ENCODE data around the gene CCNE1. TPM values are rescaled to one million over a fixed set of nuclear protein-coding genes. Genes with fewer than 3 reads are reported as not detected.

Gene CCNE1
- total and polyA plus RNA-seq, 2 of the 13 experiments (the other 11 are each of a cell fraction or from before 2014, with no cell fraction given), result 16.0 to 50.6 TPM

- no peak for TF ChIP-seq PRDM15 (CRISPR knock-in tag; IDR thresholded peaks at IDR 0.05)
- 0 out of 2 replicates have a peak, but pooled peaks have one; percentile 20 for TF ChIP-seq ZNF644 (CRISPR knock-in tag; IDR thresholded peaks at IDR 0.05; ENCODE audit: low read depth)
- TF ChIP-seq MYNN (CRISPR knock-in tag; IDR thresholded peaks at IDR 0.05; ENCODE audit: low read depth), result no peak
- TF ChIP-seq LCORL (IDR thresholded peaks at IDR 0.05), result no peak
- TF ChIP-seq LCORL (CRISPR knock-in tag; IDR thresholded peaks at IDR 0.05), result no peak
Observed at GRCh38 chr19:29850482-29850881, 38.7 kb downstream of the CCNE1 start (continued).

GRCh38 chr19:29851769-29852521 is 40.2 kb downstream of the CCNE1 start:
- intact Hi-C loops (cut with micrococcal nuclease; ENCODE audit: unreplicated experiment), result no loop called here
- ATAC-seq (no peak), FAIRE-seq (no peak), DNase-seq (ENCODE audit: low spot score) (no peak)
- 23% methylated on average over 3 of the region's 3 CpGs for WGBS (ENCODE audit: low lambda C conversion rate)
- POLR2A ChIA-PET, result no interaction called here
- no peak overlapping the region for H3K4me2 ChIP-seq (ENCODE audit: low read depth, low read length)
- no TSS peak for BruUV-seq (replicated peaks)
- in situ Hi-C loops (cut with HindIII; ENCODE audit: extremely low pct_ligation_motif_present, low pct_unique_long_range_greater_than_20kb), result no loop called here
- no peaks in the 10 kb centered on the region for H4K20me1 ChIP-seq (ENCODE audit: insufficient read depth, low read length)
- CTCF ChIA-PET (ENCODE audit: low intra/inter-chr PET ratio, low total read pairs), result no interaction called here
- no peak overlapping the region for H2AFZ ChIP-seq (ENCODE audit: low read length)
- H3K9me3 ChIP-seq (ENCODE audit: low read length), result no peaks in the 10 kb centered on the region
- no peak overlapping the region for H3K4me3 ChIP-seq (replicated peaks in 1 of 3; ENCODE audit: insufficient read depth in 1 of 3, low read depth in 2 of 3, low read length in 3 of 3)
- H3K36me3 ChIP-seq (replicated peaks in 1 of 2; ENCODE audit: control insufficient read depth in 1 of 2, insufficient read depth in 2 of 2, low read length in 2 of 2), result no peaks in the 10 kb centered on the region
- peaks cover 28% of the 10 kb centered on the region for H3K4me1 ChIP-seq (ENCODE audit: insufficient read depth, low read length)
- H3K79me2 ChIP-seq (ENCODE audit: insufficient read depth, low read length), result no peaks in the 10 kb centered on the region
- no peaks in the 10 kb centered on the region for H3K27me3 ChIP-seq (ENCODE audit: control insufficient read depth in 1 of 2, insufficient read depth in 2 of 2, low read length in 2 of 2)
- H3K27ac ChIP-seq (ENCODE audit: extremely low read length, insufficient read depth, low read length), result no peak overlapping the region
- H3K9ac ChIP-seq (ENCODE audit: insufficient read depth, low read depth, low read length), result no peak overlapping the region
- TF ChIP-seq GTF3A (CRISPR knock-in tag; conservative IDR thresholded peaks at IDR 0.05) (no peak), ZBTB14 (CRISPR knock-in tag; IDR thresholded peaks at IDR 0.05) (no peak), ZNF530 (CRISPR knock-in tag; IDR thresholded peaks at IDR 0.05; ENCODE audit: low read depth) (no peak), ARID3A (IDR thresholded peaks at IDR 0.05; ENCODE audit: low read depth, low read length) (no peak), MAZ (IDR thresholded peaks at IDR 0.05; ENCODE audit: borderline replicate concordance, low read depth, low read length) (no peak), MAZ (CRISPR knock-in tag; IDR thresholded peaks at IDR 0.05; ENCODE audit: low read depth) (no peak), ZNF512 (CRISPR knock-in tag; IDR thresholded peaks at IDR 0.05) (no peak), ZMAT5 (CRISPR knock-in tag; IDR thresholded peaks at IDR 0.05; ENCODE audit: borderline replicate concordance, low read depth) (no peak), ATRX (CRISPR knock-in tag; IDR thresholded peaks at IDR 0.05; ENCODE audit: borderline replicate concordance) (no peak)
